ENCODE results near the gene BLOC1S5. TPM values are rescaled to one million over a fixed set of nuclear protein-coding genes. Genes with fewer than 3 reads are reported as not detected.

BLOC1S5 gene
- total and polyA plus RNA-seq, 2 of the 13 experiments (the other 11 are each of a cell fraction or from before 2014, with no cell fraction given), result 10.5 to 41.5 TPM

GRCh38 chr6:8080362-8081151 lies 16.4 kb upstream of the BLOC1S5 start (continued):
- TF ChIP-seq FOXA1 (IDR thresholded peaks at IDR 0.05) (no peak), FOXA1 (CRISPR knock-in tag; IDR thresholded peaks at IDR 0.05) (peak; percentile 45; the same call in 1 of the 2 replicates), CC2D1A (CRISPR knock-in tag; IDR thresholded peaks at IDR 0.05) (no peak), HOXD1 (CRISPR knock-in tag; IDR thresholded peaks at IDR 0.05) (no peak), ZNF549 (CRISPR knock-in tag; IDR thresholded peaks at IDR 0.05) (no peak), RNF2 (conservative IDR thresholded peaks at IDR 0.05; ENCODE audit: low read depth) (no peak), KDM2A (CRISPR knock-in tag; IDR thresholded peaks at IDR 0.05; ENCODE audit: borderline replicate concordance, low read depth) (no peak), CREB3 (CRISPR knock-in tag; IDR thresholded peaks at IDR 0.05) (no peak), MNT (IDR thresholded peaks at IDR 0.05) (no peak), HNRNPLL (IDR thresholded peaks at IDR 0.05; ENCODE audit: low read depth, low read length, poor library complexity, severe bottlenecking) (no peak), ISL2 (CRISPR knock-in tag; IDR thresholded peaks at IDR 0.05) (no peak), POLR2A (IDR thresholded peaks at IDR 0.05; ENCODE audit: insufficient read depth in 1 of 2, low read depth in 2 of 2, low read length in 2 of 2) (no peak), CSRNP2 (CRISPR knock-in tag; conservative IDR thresholded peaks at IDR 0.05; ENCODE audit: low read depth) (no peak), HMG20A (CRISPR knock-in tag; IDR thresholded peaks at IDR 0.05; ENCODE audit: borderline replicate concordance) (peak; percentile 26; the same call in 1 of the 2 replicates), DR1 (CRISPR knock-in tag; IDR thresholded peaks at IDR 0.05) (no peak), THRA (CRISPR knock-in tag; IDR thresholded peaks at IDR 0.05; ENCODE audit: borderline replicate concordance) (no peak), ZNF441 (CRISPR knock-in tag; IDR thresholded peaks at IDR 0.05; ENCODE audit: borderline replicate concordance) (no peak), PHF8 (CRISPR knock-in tag; IDR thresholded peaks at IDR 0.05) (no peak), ETS1 (CRISPR knock-in tag; IDR thresholded peaks at IDR 0.05) (no peak), ZNF766 (CRISPR knock-in tag; IDR thresholded peaks at IDR 0.05; ENCODE audit: borderline replicate concordance) (no peak), BCLAF1 (IDR thresholded peaks at IDR 0.05) (no peak), TEAD3 (CRISPR knock-in tag; optimal IDR thresholded peaks at IDR 0.05; ENCODE audit: borderline replicate concordance) (peak; percentile 7)
